ENCODE measurements around the gene EPHA10.

- no peak for TF ChIP-seq CTCF (IDR thresholded peaks at IDR 0.05 in 4 of 5, conservative IDR thresholded peaks at IDR 0.05 in 1 of 5)
- TF ChIP-seq POLR2A (IDR thresholded peaks at IDR 0.05), result no peak
These were observed 67.8 kb downstream of the EPHA10 start for GRCh38 chr1:37697090-37697489.
